Transverse colon (tissue), 3 donors: ENCODE results near the gene IRF2.

Experiments used
- POLR2A ChIP-seq: fragments of 450-650 bp; IDR thresholded peaks from one replicate; pipeline ENCODE4 v1.6.1; 2016; ENCODE audit warnings: antibody characterized with exemption, mild to moderate bottlenecking, moderate library complexity
- TF ChIP-seq, protein P1 (sequence below), 5 experiments: fragments of 200-600 bp in 3 of 5; fragments of 450-650 bp in 2 of 5; sonication (generic) in 3 of 5; IDR thresholded peaks; 1 replicate in 2 of 5; 2 replicates in 3 of 5; pipeline ENCODE4 v1.5.1; 2016 to 2017; ENCODE audit warnings: antibody characterized with exemption in 5 of 5, inconsistent platforms in 3 of 5, mild to moderate bottlenecking in 2 of 5, moderate library complexity in 1 of 5

DNA sequence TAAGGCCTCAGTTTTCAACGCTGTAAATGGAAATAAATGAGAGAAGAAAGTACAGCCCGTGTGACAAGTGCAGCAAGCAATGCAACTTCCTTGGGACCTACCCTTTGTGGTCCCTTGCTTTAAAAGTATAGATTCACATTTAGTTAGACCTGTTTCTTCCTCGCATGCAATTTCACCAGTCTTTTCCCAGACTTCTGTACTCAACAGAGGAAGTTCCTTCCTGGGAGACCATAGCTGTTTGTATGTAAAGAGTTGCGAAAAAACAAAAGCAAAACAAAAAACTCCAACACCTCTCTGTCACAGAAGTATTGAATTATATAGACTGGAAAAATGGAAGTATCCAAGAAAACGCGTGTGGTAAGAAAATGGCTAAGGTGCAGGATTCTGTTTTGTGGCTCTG lies 1.1 kb upstream of the IRF2 start:
- TF ChIP-seq POLR2A = no peak
- TF ChIP-seq, protein P1, sequence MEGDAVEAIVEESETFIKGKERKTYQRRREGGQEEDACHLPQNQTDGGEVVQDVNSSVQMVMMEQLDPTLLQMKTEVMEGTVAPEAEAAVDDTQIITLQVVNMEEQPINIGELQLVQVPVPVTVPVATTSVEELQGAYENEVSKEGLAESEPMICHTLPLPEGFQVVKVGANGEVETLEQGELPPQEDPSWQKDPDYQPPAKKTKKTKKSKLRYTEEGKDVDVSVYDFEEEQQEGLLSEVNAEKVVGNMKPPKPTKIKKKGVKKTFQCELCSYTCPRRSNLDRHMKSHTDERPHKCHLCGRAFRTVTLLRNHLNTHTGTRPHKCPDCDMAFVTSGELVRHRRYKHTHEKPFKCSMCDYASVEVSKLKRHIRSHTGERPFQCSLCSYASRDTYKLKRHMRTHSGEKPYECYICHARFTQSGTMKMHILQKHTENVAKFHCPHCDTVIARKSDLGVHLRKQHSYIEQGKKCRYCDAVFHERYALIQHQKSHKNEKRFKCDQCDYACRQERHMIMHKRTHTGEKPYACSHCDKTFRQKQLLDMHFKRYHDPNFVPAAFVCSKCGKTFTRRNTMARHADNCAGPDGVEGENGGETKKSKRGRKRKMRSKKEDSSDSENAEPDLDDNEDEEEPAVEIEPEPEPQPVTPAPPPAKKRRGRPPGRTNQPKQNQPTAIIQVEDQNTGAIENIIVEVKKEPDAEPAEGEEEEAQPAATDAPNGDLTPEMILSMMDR (IDR thresholded peaks at IDR 0.05) = no peak
